Stimulated activated CD4-positive, alpha-beta T cell treated with anti-CD3 and anti-CD28 coated beads, Interleukin-1b, Interleukin-23, amount 100 ng/mL, for 4 hours (primary cell): ENCODE data around the gene STOML2.

ENCODE experiments used
- DNase-seq, 2 donors: peaks; one replicate each; pipeline ENCODE4 v3.0.0-alpha.2; 2020; ENCODE audit warnings: low read depth in 2 of 2

Gene STOML2

GRCh38 chr9:35072461-35073278 lies 30.3 kb downstream of the STOML2 start, which contains the start of gene VCP:
Gene VCP, minus strand, starts transcription at chr9:35072625. Its CDS starts 272 bp downstream, at chr9:35072353.
- DNase-seq: peak; percentile 90 to 94

- DNase-seq: peak; percentile 44 to 73
Observed at GRCh38 chr9:35071814-35072460, 31.0 kb downstream of the STOML2 start.

- DNase-seq: no peak
Observed at GRCh38 chr9:35070823-35071813, 31.8 kb downstream of the STOML2 start.

GRCh38 chr9:35069020-35069419 lies 33.9 kb downstream of the STOML2 start:
- DNase-seq: no peak

GRCh38 chr9:35067056-35067455 lies 35.9 kb downstream of the STOML2 start:
- DNase-seq: no peak

DNA sequence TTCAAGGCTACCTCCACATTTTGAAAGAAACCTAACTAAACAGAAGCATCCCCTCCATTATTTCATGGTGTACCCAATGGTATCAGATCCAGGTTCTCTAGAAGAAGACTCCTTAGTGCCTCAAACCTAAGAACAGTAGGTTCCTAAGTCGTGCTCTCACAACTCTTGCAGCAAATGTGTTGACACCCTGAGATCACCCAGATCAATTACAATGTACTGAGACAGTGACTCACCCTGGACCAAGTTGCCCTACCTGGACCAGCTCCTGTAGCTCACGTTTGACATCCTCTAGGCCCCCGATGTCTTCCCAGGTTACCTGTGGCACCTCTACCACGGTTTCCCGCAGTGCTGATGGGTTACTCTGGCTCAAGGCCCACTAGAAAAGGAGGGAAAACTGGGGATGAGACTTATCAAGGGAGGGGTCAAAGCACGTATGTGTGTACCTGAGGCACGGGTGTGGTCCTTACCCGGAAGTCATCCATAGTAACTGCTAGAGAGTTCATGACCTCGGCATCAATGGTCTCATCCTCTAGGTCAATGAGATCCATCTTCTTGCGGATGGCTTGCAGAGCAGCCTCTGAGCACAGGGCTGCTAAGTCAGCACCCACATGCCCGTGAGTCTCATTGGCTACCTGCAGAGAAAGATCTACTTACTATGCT lies 42.3 kb downstream of the STOML2 start:
- no peak for DNase-seq

GRCh38 chr9:35059438-35059837 lies 43.5 kb downstream of the STOML2 start:
- DNase-seq: no peak

- DNase-seq: no peak
Observed at GRCh38 chr9:35057271-35057620, 45.7 kb downstream of the STOML2 start.

DNA sequence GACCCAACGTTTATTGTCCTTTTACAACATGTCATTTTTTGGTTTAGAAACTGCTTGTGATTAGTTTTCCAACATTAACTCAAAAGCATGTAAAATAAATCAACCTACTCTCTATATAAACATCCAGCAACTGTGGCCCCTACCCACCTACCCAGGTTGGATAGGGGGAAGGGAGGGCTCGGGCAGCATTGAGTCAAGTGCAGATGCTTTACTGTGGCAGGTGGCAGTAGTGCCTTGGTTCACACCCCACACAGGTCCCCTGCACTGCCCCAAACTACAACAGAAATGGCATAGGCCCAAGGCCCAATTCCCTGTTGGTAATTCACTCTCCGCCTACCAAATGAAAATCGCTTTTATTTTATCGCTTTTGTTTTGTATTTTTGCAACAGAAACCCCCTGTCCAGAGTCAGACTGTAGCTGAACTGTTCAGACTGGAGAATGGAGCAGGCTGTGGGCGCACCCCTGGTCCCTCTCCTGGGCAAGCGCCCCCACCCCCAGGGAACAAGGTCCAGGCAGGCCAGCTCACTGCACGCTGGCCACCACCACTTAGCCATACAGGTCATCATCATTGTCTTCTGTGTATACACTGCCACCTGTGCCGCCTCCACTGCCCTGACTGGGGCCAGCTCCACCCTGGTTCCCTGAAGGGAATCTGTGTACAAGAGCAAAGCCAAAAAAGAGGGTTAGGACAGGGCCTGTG lies 46.2 kb downstream of the STOML2 start:
- DNase-seq: no peak

- no peak for DNase-seq
Observed at GRCh38 chr9:35054871-35055644, 47.9 kb downstream of the STOML2 start.

- no peak for DNase-seq
Observed at GRCh38 chr9:35054185-35054835, 48.6 kb downstream of the STOML2 start.

GRCh38 chr9:35051069-35051967 lies 51.6 kb downstream of the STOML2 start:
- DNase-seq: peak; percentile 33 to 40
